WTC11 (cell line): ENCODE measurements around the gene TMX4. TPM values are rescaled to one million over a fixed set of nuclear protein-coding genes. Genes with fewer than 3 reads are reported as not detected.

ENCODE experiments used
- ATAC-seq: fragments of 200-7000 bp; cut with Tn5 transposase; 2 replicates; pipeline ENCODE4 v1.10.0; 2021; ENCODE audit warnings: mild to moderate bottlenecking, moderate library complexity
- CTCF ChIA-PET: fragments of 300-600 bp; sonication (Branson Sonifier 250); formaldehyde crosslinking; loops from one replicate; lab custom pipeline; 2021; ENCODE audit warnings: antibody characterized with exemption; lab: Charles Lee
- POLR2A ChIA-PET: fragments of 350-600 bp; sonication (Branson Sonifier 250); formaldehyde crosslinking; loops from one replicate; lab custom pipeline; 2021; ENCODE audit warnings: antibody characterized with exemption; lab: Charles Lee
- DNase-seq: peaks from one replicate; pipeline ENCODE4 v3.0.0; 2021; ENCODE audit warnings: low spot score
- H3K27ac Mint-ChIP-seq: 2 replicates; pipeline ENCODE4 v1.8.0; 2021; ENCODE audit warnings: mixed read lengths
- H3K27me3 Mint-ChIP-seq: 2 replicates; pipeline ENCODE4 v1.8.0; 2021; ENCODE audit warnings: low read depth, mild to moderate bottlenecking, moderate library complexity, mixed read lengths
- H3K36me3 Mint-ChIP-seq: 2 replicates; pipeline ENCODE4 v1.8.0; 2021; ENCODE audit warnings: mixed read lengths
- H3K4me1 Mint-ChIP-seq: 2 replicates; pipeline ENCODE4 v1.8.0; 2022; ENCODE audit warnings: mixed read lengths
- H3K4me3 Mint-ChIP-seq: 2 replicates; pipeline ENCODE4 v1.8.0; 2021; ENCODE audit warnings: mild to moderate bottlenecking, moderate library complexity, mixed read lengths
- H3K9me3 Mint-ChIP-seq: 2 replicates; pipeline ENCODE4 v1.8.0; 2021; ENCODE audit warnings: mixed read lengths
- AR ChIP-seq: fragments of 250-450 bp; sonication (Bioruptor Pico); IDR thresholded peaks from 2 replicates; pipeline ENCODE4 v1.9.0; 2021; ENCODE audit warnings: mild to moderate bottlenecking
- CREB1 ChIP-seq: sonication (generic); formaldehyde crosslinking; IDR thresholded peaks from 2 replicates; pipeline ENCODE4 v1.8.0; 2023; ENCODE audit warnings: mild to moderate bottlenecking, missing genetic modification reagents
- CREM ChIP-seq: sonication (generic); formaldehyde crosslinking; IDR thresholded peaks from 2 replicates; pipeline ENCODE4 v1.8.1; 2022; ENCODE audit warnings: mild to moderate bottlenecking, missing genetic modification reagents, moderate library complexity
- E2F4 ChIP-seq: sonication (generic); formaldehyde crosslinking; IDR thresholded peaks from 2 replicates; pipeline ENCODE4 v1.8.1; 2022; ENCODE audit warnings: low read depth, mild to moderate bottlenecking, moderate library complexity, missing genetic modification reagents, borderline replicate concordance
- ELF4 ChIP-seq: sonication (generic); formaldehyde crosslinking; IDR thresholded peaks from 2 replicates; pipeline ENCODE4 v1.8.1; 2022; ENCODE audit warnings: low read depth, mild to moderate bottlenecking, moderate library complexity, missing genetic modification reagents
- EMX1 ChIP-seq: fragments of 250-450 bp; sonication (Bioruptor Pico); IDR thresholded peaks from 2 replicates; pipeline ENCODE4 v1.8.0; 2021; ENCODE audit warnings: mild to moderate bottlenecking
- ETV6 ChIP-seq: sonication (generic); formaldehyde crosslinking; IDR thresholded peaks from 2 replicates; pipeline ENCODE4 v1.8.1; 2022; ENCODE audit warnings: mild to moderate bottlenecking, missing genetic modification reagents
- GRHL2 ChIP-seq: fragments of 250-450 bp; sonication (Bioruptor Pico); IDR thresholded peaks from 2 replicates; pipeline ENCODE4 v1.8.0; 2022; ENCODE audit warnings: mild to moderate bottlenecking, moderate library complexity; ENCODE audit not compliant: insufficient replicate concordance, severe bottlenecking
- HMGXB4 ChIP-seq: sonication (generic); formaldehyde crosslinking; IDR thresholded peaks from 2 replicates; pipeline ENCODE4 v1.8.1; 2023; ENCODE audit warnings: mild to moderate bottlenecking, moderate library complexity, missing genetic modification reagents
- JAZF1 ChIP-seq: fragments of 250-450 bp; sonication (Bioruptor Pico); IDR thresholded peaks from 2 replicates; pipeline ENCODE4 v1.9.0; 2021; ENCODE audit warnings: moderate library complexity, mild to moderate bottlenecking, inconsistent platforms
- MAX ChIP-seq: sonication (generic); formaldehyde crosslinking; IDR thresholded peaks from 2 replicates; pipeline ENCODE4 v1.8.0; 2022; ENCODE audit warnings: mild to moderate bottlenecking, missing genetic modification reagents
- NFATC4 ChIP-seq: fragments of 250-450 bp; sonication (Bioruptor Pico); IDR thresholded peaks from 2 replicates; pipeline ENCODE4 v1.9.0; 2021; ENCODE audit warnings: mild to moderate bottlenecking
- NR1H2 ChIP-seq: sonication (generic); formaldehyde crosslinking; IDR thresholded peaks from 2 replicates; pipeline ENCODE4 v1.9.0; 2021; ENCODE audit warnings: mild to moderate bottlenecking, moderate library complexity, missing genetic modification reagents
- NR2C2 ChIP-seq: sonication (generic); formaldehyde crosslinking; IDR thresholded peaks from 2 replicates; pipeline ENCODE4 v1.8.0; 2022; ENCODE audit warnings: mild to moderate bottlenecking, missing genetic modification reagents
- OVOL2 ChIP-seq: fragments of 250-450 bp; sonication (Bioruptor Pico); IDR thresholded peaks from 2 replicates; pipeline ENCODE4 v1.9.0; 2021; ENCODE audit warnings: mild to moderate bottlenecking, borderline replicate concordance
- PRRX2 ChIP-seq: fragments of 250-450 bp; sonication (Bioruptor Pico); IDR thresholded peaks from 2 replicates; pipeline ENCODE4 v1.8.0; 2021; ENCODE audit warnings: mild to moderate bottlenecking
- RORB ChIP-seq: fragments of 250-450 bp; sonication (Bioruptor Pico); IDR thresholded peaks from 2 replicates; pipeline ENCODE4 v1.9.0; 2021; ENCODE audit warnings: mild to moderate bottlenecking
- SMAD3 ChIP-seq: sonication (generic); formaldehyde crosslinking; IDR thresholded peaks from 2 replicates; pipeline ENCODE4 v1.8.0; 2022; ENCODE audit warnings: missing genetic modification reagents, mild to moderate bottlenecking, borderline replicate concordance
- SP1 ChIP-seq: sonication (generic); formaldehyde crosslinking; conservative IDR thresholded peaks from 2 replicates; pipeline ENCODE4 v1.8.1; 2022; ENCODE audit warnings: missing genetic modification reagents
- TP53 ChIP-seq: sonication (generic); formaldehyde crosslinking; IDR thresholded peaks from 2 replicates; pipeline ENCODE4 v1.8.1; 2023; ENCODE audit warnings: mild to moderate bottlenecking, missing genetic modification reagents
- ZMAT4 ChIP-seq: fragments of 250-450 bp; sonication (Bioruptor Pico); IDR thresholded peaks from 2 replicates; pipeline ENCODE4 v1.9.0; 2021; ENCODE audit warnings: mild to moderate bottlenecking
- ZNF219 ChIP-seq: sonication (generic); formaldehyde crosslinking; IDR thresholded peaks from 2 replicates; pipeline ENCODE4 v1.8.0; 2023; ENCODE audit warnings: missing genetic modification reagents, mild to moderate bottlenecking, borderline replicate concordance
- ZNF263 ChIP-seq: sonication (generic); formaldehyde crosslinking; IDR thresholded peaks from 2 replicates; pipeline ENCODE4 v1.8.1; 2022; ENCODE audit warnings: low read depth, mild to moderate bottlenecking, moderate library complexity, missing genetic modification reagents
- ZNF532 ChIP-seq: fragments of 250-450 bp; sonication (Bioruptor Pico); IDR thresholded peaks from 2 replicates; pipeline ENCODE4 v1.9.0; 2021; ENCODE audit warnings: mild to moderate bottlenecking, borderline replicate concordance
- ZNF671 ChIP-seq: fragments of 250-450 bp; sonication (Bioruptor Pico); IDR thresholded peaks from 2 replicates; pipeline ENCODE4 v1.8.0; 2021; ENCODE audit warnings: mild to moderate bottlenecking
- ZSCAN18 ChIP-seq: fragments of 250-450 bp; sonication (Bioruptor Pico); IDR thresholded peaks from 2 replicates; pipeline ENCODE4 v2.1.2; 2022; ENCODE audit warnings: mild to moderate bottlenecking, moderate library complexity
- total RNA-seq: library from RNA; stranded (reverse); gene quantifications from 3 replicates; pipeline ENCODE4 v1.2.3, GENCODE V29; 2021

The TMX4 gene
- total RNA-seq, 1 experiment from 2014 or later = 9.8 TPM

GRCh38 chr20:7996898-7997297, 22.7 kb downstream of the TMX4 start:
- ATAC-seq (no peak), DNase-seq (no peak)
- H3K27ac Mint-ChIP-seq = no peak overlapping the region
- peaks cover 14% of the 10 kb centered on the region for H3K9me3 Mint-ChIP-seq
- no peak overlapping the region for H3K4me3 Mint-ChIP-seq
- no peaks in the 10 kb centered on the region for H3K4me1 Mint-ChIP-seq
- H3K27me3 Mint-ChIP-seq = no peaks in the 10 kb centered on the region
- H3K36me3 Mint-ChIP-seq = peaks cover 12% of the 10 kb centered on the region
- POLR2A ChIA-PET = no interaction called here
- CTCF ChIA-PET = no interaction called here
- TF ChIP-seq ELF4 (CRISPR knock-in tag) (no peak), E2F4 (no peak), ZMAT4 (CRISPR knock-in tag) (no peak), NR2C2 (no peak), GRHL2 (CRISPR knock-in tag) (no peak), SMAD3 (CRISPR knock-in tag) (no peak), RORB (CRISPR knock-in tag) (no peak), PRRX2 (CRISPR knock-in tag) (no peak), MAX (no peak), TP53 (CRISPR knock-in tag) (no peak), CREB1 (CRISPR knock-in tag) (no peak), HMGXB4 (CRISPR knock-in tag) (no peak), OVOL2 (no peak), ETV6 (CRISPR knock-in tag) (no peak), ZNF532 (CRISPR knock-in tag) (no peak), ZNF219 (CRISPR knock-in tag) (no peak), JAZF1 (CRISPR knock-in tag) (no peak), ZNF671 (no peak), ZNF263 (CRISPR knock-in tag) (no peak)

GRCh38 chr20:7994809-7995208, 24.8 kb downstream of the TMX4 start:
- ChIA-PET POLR2A (no interaction called here), CTCF (no interaction called here)
- Mint-ChIP-seq H3K27me3 (no peaks in the 10 kb centered on the region), H3K4me1 (no peaks in the 10 kb centered on the region), H3K36me3 (peaks cover 12% of the 10 kb centered on the region), H3K4me3 (no peak overlapping the region), H3K9me3 (peaks cover 14% of the 10 kb centered on the region), H3K27ac (no peak overlapping the region)
- ATAC-seq (no peak), DNase-seq (no peak)
- no peak for TF ChIP-seq CREM (CRISPR knock-in tag)
- TF ChIP-seq ZSCAN18 (CRISPR knock-in tag) = no peak
- TF ChIP-seq NR1H2 (CRISPR knock-in tag) = no peak
- no peak for TF ChIP-seq SP1 (CRISPR knock-in tag)
- no peak for TF ChIP-seq NFATC4 (CRISPR knock-in tag)
- no peak for TF ChIP-seq EMX1 (CRISPR knock-in tag)
- no peak for TF ChIP-seq AR (CRISPR knock-in tag)
